UCSD-AML1 (cell line): ENCODE data around the gene RNF183.
A peak's percentile ranks its signal among the peaks of the same experiment; 100 is the strongest.
"Not testable (repeated sequence)": the region's sequence is repeated elsewhere in the genome, so short reads cannot be mapped to it uniquely, and the experiment has no call there.

Experiments used
- DNase-seq: peaks from one replicate; lab custom pipeline; 2025; ENCODE audit not compliant: unreplicated experiment; lab: John Stamatoyannopoulos, UW

RNF183 gene

DNA sequence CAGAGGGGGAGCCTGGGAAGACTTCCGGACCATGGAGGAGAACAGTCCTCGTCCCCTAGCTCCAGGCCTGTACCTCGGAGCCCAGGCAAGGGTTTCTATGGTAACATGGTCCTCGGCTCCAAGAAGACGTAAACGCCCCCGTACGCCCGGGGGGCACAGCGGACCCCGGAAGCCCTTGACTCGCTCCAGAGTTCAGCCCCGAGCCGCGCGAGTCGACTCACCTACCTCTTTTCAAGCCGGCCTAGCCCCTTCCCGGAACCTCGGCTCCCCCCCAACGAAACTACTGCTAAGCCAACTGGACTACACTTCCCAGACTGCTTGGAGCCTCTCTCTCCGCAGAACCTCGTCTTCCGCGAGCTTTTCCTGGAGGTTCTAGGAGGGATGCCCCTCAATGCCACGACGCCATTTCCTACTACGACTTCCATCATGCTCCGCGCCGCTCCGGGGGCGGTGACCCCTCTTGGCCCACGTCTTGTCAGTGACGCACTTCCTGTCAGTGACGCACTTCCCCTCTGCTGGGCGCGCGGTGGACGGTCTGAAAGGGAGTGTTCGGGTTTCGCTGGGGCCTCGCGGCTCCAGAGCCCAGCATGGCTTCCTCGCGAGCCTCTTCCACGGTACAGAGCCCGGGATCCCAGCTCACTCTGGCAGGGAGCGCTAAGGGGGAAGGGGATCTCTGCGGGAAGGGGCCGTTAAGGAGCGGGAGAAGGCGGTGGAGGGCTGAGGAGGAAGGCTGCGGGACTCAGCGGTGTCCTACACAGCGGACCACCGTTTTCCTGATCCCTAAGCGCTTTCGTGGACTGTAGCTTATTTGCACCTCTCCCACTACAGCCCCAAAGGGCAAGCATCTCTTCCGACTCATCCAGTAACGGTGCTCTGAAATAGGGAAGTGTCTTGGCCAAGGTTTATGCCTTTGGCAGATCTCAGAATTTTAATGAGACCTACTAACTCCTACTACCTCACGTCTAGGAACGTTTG, 27.7 kb downstream of the RNF183 start, which contains the start of the genes CDC26 and PRPF4:
Gene CDC26, minus strand, starts transcription at position 416 of the 975 bp plus-strand sequence. CDS start 3,065 bp downstream, outside the sequence.
Gene PRPF4, plus strand, starts transcription at position 502 of the 975 bp plus-strand sequence. Its CDS starts 86 bp downstream, at position 588.
- DNase-seq, result peak; percentile 97

DNA sequence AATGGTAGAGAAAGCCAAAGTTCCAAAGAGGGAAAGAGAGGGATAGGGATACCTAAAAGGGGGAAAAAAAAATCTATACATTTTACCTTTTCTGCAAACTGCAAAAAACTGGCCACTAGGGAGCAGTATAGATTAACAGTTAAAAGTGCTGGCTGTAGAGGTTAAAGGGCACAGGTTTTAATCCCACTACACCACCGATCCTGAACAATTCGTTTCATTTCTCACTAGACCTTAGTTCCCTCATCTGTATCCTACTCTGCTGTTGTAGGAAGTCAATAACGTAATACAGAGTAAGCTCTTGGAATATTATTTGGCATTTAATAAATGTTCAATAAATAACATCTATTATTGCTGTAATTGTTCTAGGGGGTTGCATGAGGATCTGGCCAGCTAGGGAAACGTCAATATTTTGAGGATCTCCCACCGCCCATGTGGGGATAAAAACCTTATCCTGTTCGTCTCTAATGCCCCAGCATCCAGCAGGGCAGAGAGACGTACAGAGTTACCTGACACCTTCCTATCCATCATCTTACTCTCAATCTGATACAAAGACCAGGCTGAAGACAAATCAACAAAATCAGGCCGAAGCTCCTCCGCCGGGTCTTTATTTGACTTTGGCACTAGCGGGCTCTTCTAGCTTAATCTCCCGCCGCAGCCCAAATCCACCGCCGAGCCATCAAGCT, 28.6 kb downstream of the RNF183 start:
- DNase-seq, result no peak

DNA sequence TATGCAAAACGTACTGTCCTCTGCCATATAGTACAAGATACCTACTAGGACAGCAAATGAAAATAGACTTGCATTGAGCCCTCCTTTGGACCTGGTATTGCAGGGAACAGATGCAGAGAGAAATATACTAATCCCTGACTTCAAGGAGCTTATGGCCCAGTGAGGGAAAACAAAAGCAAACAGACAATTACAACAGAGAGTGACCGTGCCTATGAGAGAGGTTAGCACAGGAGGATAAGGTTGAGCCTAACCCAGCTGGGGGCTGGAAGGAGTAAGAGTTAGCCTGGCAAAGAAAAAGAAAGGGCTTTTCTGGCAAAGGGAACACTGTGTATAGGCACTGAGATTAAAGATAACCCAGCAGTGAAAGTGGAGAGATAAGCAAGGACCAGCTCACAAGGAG, 33.3 kb downstream of the RNF183 start:
- no peak for DNase-seq

DNA sequence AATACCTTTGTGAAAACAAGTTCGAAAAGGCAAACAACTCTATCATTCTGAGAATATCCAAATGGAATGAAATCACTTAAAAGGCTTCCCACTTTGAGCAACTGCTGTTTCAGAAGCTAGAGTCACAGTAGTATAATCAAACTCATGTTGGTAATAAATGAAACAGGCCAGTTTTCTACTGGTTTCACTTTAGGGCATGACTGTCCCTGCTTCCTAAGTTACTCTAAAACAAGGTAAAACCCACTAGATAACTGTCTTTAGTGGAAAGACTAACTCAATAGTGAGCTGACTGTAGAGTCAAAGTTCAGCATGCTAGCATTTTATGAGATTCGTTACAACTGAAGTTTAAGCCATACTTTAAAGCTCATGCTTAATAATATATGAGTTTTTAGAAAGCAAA, 33.8 kb downstream of the RNF183 start:
- DNase-seq, result no peak

DNA sequence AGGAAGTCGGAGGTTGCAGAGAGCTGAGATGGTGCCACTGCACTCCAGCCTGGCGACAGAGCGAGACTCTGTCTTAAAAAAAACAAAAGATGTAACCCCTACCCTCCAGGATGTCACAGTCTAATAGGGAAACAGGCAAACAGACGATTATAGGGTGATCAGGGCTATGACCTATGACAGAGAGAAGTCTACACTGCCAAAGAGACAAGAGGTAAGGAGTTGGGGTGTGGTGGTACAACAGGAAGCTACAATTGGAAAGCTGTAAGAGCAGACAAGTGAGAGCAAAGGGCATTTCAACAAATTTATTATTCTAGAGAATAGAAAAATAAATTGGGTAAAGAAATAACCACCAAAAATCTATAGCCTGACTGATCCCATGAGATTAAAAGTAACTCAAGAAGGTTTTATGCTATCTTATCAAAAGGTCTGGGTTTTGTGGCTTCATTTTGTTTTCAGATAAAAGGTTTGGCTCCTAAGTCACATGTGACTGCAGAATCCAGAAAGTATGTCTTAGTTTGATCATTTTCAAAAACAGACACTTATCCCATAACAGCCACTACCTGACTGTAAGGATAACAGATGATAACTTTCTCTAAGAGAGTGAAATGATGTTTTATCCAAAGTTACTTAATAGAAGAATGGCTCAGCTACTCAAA, 35.1 kb downstream of the RNF183 start:
- DNase-seq, result no peak

DNA sequence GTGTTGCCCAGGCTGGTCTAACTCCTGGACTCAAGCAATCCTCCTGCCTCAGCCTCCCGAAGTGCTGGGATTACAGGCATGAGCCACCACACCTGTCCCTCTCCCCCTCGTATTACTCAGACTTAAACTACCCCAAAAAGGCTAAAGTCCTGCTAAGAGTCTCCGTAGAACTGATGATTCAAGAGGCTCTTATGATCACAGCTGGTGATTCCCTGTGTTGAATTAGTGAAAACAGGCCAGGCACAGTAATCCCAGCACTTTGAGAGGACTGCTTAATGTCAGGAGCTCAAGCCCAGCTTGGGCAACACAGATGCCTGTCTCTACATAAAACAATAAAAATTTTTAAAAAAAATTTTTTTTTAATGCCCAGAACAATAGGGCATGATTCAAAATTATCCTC, 37.0 kb downstream of the RNF183 start:
- no peak for DNase-seq

DNA sequence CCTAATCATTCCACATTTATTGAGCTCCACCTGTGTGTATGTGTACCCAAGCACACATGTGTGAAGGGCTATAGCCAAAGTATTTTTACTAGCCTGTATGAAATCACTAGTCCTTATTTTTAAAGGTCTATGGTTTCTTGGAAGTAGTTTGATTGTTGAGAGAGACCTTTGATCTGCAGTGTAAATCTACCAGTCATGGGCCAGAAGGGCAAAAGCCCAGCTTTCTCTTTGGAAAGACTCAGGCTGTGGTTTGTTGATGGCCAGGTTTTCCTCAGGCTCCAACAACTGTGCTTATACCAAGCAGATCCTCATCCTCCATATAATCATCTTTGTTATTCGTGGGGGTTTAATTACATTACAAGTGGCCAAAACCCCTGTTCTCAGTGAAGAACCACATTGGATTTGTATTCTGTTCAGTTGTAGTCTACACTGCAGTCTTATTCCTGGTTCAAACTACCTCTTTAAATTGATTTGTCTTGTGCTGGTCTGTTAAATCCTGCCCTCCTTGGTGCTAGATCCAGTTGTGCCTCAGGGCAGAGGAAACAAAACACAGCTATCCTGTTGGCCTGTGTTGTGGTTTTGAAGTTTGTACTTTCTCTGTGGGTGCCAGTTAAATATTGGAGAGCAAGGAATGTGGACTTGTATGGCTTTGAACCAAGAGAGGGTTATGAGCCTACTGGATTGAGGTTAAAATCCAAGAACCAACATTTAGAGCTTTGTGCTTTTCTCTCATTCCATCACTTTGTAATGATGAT, 41.1 kb downstream of the RNF183 start:
- DNase-seq, result no peak

DNA sequence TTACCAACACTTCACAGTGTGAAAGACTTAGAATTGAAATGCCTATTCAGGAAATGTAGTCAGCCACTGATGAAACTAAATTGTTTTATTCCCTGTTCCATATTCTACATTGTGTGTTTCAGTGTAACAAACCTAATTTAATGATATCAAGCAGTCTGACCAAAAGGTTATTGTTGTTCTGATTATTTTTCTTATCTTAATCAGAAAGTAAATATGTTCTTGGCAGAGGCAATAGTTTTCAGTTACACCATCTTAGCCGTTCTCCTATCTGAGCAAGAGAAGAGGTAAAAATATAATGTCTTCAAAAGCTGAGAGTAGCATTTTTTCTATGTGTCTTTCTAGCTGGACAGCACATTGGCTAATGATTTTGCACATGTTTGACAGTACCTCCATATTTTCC, 44.9 kb downstream of the RNF183 start:
- no peak for DNase-seq

DNA sequence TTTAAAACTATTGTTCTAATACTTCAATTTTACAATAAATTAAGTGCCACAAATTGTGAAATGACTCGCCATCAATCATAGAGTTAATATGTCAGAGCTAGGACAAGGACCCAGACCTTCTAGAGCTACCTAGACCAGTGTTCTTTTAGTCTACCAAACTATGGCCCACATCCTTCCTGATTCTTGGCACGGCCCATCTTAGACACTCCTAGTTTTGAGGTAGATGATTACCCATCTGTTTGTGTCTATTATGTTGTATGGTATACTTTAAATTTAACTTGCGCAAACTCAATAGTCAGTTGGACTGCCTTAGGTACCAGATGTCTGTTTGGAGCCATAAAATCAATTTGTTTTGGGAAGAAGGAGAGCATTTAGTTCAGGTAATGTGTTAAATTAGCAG, 45.3 kb downstream of the RNF183 start:
- no peak for DNase-seq

DNA sequence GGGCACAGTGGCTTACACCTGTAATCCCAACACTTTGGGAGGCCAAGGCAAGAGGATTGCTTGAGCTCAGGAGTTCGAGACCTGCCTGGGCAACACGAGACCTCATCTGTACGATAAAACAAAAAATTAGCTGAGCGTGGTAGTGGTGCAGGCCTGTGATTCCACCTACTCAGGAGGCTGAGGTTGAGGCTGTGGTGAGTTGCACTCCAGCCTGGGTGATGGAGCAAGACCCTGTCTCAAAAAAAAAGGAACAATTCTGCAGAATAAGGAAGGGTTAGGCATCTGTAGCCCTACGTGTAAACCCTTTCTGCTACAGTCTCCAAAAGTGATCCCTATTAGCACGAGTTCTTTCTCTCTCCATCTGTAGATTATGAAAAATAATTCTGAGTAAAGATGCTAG, 47.7 kb downstream of the RNF183 start:
- DNase-seq, result no peak

DNA sequence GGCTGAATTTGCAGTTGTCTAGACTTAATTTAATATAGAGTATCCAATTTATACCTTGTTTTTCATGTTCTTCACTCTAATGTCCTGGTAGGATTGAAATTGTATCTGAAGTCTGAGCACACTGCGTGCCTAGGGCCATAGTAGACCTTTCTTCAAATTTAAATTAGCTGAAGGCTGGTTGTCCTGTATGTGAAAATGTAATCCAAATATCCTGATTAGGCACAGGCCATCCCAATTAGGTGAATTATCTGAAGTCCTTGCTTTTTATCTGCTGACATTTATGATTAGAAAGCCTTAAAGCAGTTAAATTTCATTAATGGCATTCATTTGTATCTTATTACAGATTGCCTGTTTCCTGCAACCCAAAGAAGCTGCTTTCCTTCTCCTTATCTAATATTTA, 48.2 kb downstream of the RNF183 start:
- DNase-seq, result no peak

DNA sequence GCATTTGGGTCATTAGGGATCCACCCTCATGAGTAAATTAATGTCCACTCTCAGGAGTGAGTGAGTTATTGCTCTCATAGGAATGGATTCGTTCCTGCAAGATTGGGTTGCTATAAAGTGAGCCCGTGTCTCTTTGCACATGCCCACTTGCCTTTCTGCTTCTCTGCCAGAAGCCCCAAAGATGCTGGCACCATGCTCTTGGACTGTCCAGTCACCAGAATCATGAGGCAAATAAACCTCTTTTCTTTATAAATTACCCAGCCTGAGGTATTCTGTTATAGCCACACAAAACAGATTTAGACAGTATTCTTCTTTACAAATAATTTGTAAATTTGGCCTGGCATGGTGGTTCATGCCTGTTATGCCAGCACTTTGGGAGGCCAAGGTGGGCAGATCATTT, 52.4 kb downstream of the RNF183 start:
- DNase-seq, result no peak

DNA sequence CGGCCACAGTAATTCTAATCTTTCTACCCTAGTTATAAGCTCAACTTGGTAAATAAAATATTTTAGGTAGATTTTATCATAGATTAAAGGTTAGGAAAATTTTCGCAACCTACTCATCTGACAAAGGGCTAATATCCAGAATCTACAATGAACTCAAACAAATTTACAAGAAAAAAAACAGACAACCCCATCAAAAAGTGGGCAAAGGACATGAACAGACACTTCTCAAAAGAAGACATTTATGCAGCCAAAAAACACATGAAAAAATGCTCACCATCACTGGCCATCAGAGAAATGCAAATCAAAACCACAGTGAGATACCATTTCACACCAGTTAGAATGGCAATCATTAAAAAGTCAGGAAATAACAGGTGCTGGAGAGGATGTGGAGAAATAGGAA, 53.5 kb downstream of the RNF183 start:
- not testable (repeated sequence) for DNase-seq

DNA sequence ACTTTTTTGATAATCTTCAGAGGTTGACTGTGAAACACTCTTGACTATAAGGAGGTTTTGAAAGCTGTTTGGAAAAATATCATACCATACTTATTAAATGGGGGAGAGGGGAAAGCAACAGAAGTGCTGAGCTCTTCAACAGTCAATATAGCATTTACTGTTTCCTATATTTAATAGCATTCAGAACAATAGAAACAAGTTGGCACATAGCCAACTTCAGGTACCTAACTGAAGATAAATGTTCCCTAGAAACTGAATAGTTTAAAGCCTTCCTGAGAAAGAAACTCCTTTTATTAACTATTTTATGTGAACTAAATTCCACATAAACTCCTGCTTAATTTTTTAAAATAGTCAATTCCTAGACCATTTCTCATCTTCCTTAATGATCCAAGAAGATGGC, 55.5 kb downstream of the RNF183 start:
- DNase-seq, result no peak
